ENCODE data around the gene RASAL1.
"Not testable (repeated sequence)": the region's sequence is repeated elsewhere in the genome, so short reads cannot be mapped to it uniquely, and the experiment has no call there.

Gene RASAL1

GRCh38 chr12:113142173-113142885 lies 6.8 kb upstream of the RASAL1 start:
- no peak for DNase-seq
- Histone ChIP-seq H2BK120ac (ENCODE audit: low read depth, low read length) (no peak overlapping the region), H3K4me1 (ENCODE audit: control insufficient read depth, insufficient read depth, low read depth, low read length) (peaks cover 18% of the 10 kb centered on the region), H3K23ac (ENCODE audit: low read length in 2 of 2) (no peak overlapping the region), H3K27ac (ENCODE audit: low read length, poor library complexity, severe bottlenecking) (no peak overlapping the region), H3K36me3 (ENCODE audit: control insufficient read depth in 1 of 2, insufficient read depth in 2 of 2, low read depth in 1 of 2, low read length in 2 of 2) (no peaks in the 10 kb centered on the region), H3K9ac (ENCODE audit: low read length) (no peak overlapping the region), H2BK12ac (ENCODE audit: low read length in 2 of 2) (no peak overlapping the region), H4K8ac (ENCODE audit: low read length) (no peak overlapping the region), H3K4me2 (ENCODE audit: low read length, poor library complexity, severe bottlenecking) (no peak overlapping the region), H2AK5ac (ENCODE audit: low read length, severe bottlenecking) (peak overlapping the region; percentile 1), H3K14ac (ENCODE audit: low read length in 2 of 2) (no peak overlapping the region), H3K27me3 (ENCODE audit: control insufficient read depth in 1 of 2, insufficient read depth in 1 of 2, low read length in 2 of 2) (peaks cover 6% of the 10 kb centered on the region in 2 experiments), H4K91ac (ENCODE audit: low read length) (no peak overlapping the region), H2BK5ac (ENCODE audit: low read depth, low read length, poor library complexity, severe bottlenecking) (no peak overlapping the region), H3K9me3 (ENCODE audit: control insufficient read depth, low read length) (peaks cover 3% of the 10 kb centered on the region), H3K79me1 (replicated peaks; ENCODE audit: low read length, poor library complexity, severe bottlenecking) (no peaks in the 10 kb centered on the region), H2AFZ (ENCODE audit: low read depth, low read length) (no peak overlapping the region), H3K4me3 (ENCODE audit: insufficient read depth in 1 of 2, low read depth in 1 of 2, low read length in 2 of 2) (no peak overlapping the region), H3K18ac (ENCODE audit: low read depth in 1 of 2, low read length in 2 of 2) (no peak overlapping the region), H3K4ac (ENCODE audit: low read depth in 1 of 2, low read length in 2 of 2) (no peak overlapping the region), H2BK15ac (ENCODE audit: low read depth, poor library complexity, severe bottlenecking) (no peak overlapping the region)
- WGBS: 78% methylated on average over 16 of the region's 17 CpGs

- H4K91ac ChIP-seq (ENCODE audit: low read length); H3K79me1 ChIP-seq (replicated peaks; ENCODE audit: low read length, poor library complexity, severe bottlenecking); H3K9ac ChIP-seq (ENCODE audit: low read length); H3K18ac ChIP-seq (ENCODE audit: low read depth in 1 of 2, low read length in 2 of 2); H2BK5ac ChIP-seq (ENCODE audit: low read depth, low read length, poor library complexity, severe bottlenecking); H3K27ac ChIP-seq (ENCODE audit: low read length, poor library complexity, severe bottlenecking); H3K14ac ChIP-seq (ENCODE audit: low read length in 2 of 2); H2BK120ac ChIP-seq (ENCODE audit: low read depth, low read length); H3K23ac ChIP-seq (ENCODE audit: low read length in 2 of 2); H4K8ac ChIP-seq (ENCODE audit: low read length); H2BK12ac ChIP-seq (ENCODE audit: low read length in 2 of 2); DNase-seq; H3K36me3 ChIP-seq (ENCODE audit: control insufficient read depth in 1 of 2, insufficient read depth in 2 of 2, low read depth in 1 of 2, low read length in 2 of 2); H2BK15ac ChIP-seq (ENCODE audit: low read depth, poor library complexity, severe bottlenecking); H2AK5ac ChIP-seq (ENCODE audit: low read length, severe bottlenecking); H3K9me3 ChIP-seq (ENCODE audit: control insufficient read depth, low read length); H3K4me2 ChIP-seq (ENCODE audit: low read length, poor library complexity, severe bottlenecking); H2AFZ ChIP-seq (ENCODE audit: low read depth, low read length); H3K4ac ChIP-seq (ENCODE audit: low read depth in 1 of 2, low read length in 2 of 2); H3K4me3 ChIP-seq (ENCODE audit: insufficient read depth in 1 of 2, low read depth in 1 of 2, low read length in 2 of 2): not testable (repeated sequence)
- Histone ChIP-seq H3K27me3 (ENCODE audit: control insufficient read depth in 1 of 2, insufficient read depth in 1 of 2, low read length in 2 of 2) (peaks cover 10 to 11% of the 10 kb centered on the region in 2 experiments), H3K4me1 (ENCODE audit: control insufficient read depth, insufficient read depth, low read depth, low read length) (peaks cover 18% of the 10 kb centered on the region)
- WGBS: 35% methylated on average over 2 of the region's 3 CpGs
Observed at GRCh38 chr12:113141716-113142115, 6.2 kb upstream of the RASAL1 start.

GRCh38 chr12:113140706-113141105 lies 5.1 kb upstream of the RASAL1 start:
- WGBS: 86% methylated on average over 3 of the region's 7 CpGs
- Histone ChIP-seq H2BK120ac (ENCODE audit: low read depth, low read length) (no peak overlapping the region), H3K23ac (ENCODE audit: low read length in 2 of 2) (no peak overlapping the region), H2AFZ (ENCODE audit: low read depth, low read length) (no peak overlapping the region), H3K4me1 (ENCODE audit: control insufficient read depth, insufficient read depth, low read depth, low read length) (peaks cover 23% of the 10 kb centered on the region), H3K9me3 (ENCODE audit: control insufficient read depth, low read length) (no peaks in the 10 kb centered on the region), H2BK12ac (ENCODE audit: low read length in 2 of 2) (no peak overlapping the region), H4K8ac (ENCODE audit: low read length) (no peak overlapping the region), H3K14ac (ENCODE audit: low read length in 2 of 2) (no peak overlapping the region), H2BK5ac (ENCODE audit: low read depth, low read length, poor library complexity, severe bottlenecking) (no peak overlapping the region), H3K36me3 (ENCODE audit: control insufficient read depth in 1 of 2, insufficient read depth in 2 of 2, low read depth in 1 of 2, low read length in 2 of 2) (no peaks in the 10 kb centered on the region), H3K27ac (ENCODE audit: low read length, poor library complexity, severe bottlenecking) (no peak overlapping the region), H3K4me3 (ENCODE audit: insufficient read depth in 1 of 2, low read depth in 1 of 2, low read length in 2 of 2) (no peak overlapping the region), H3K4me2 (ENCODE audit: low read length, poor library complexity, severe bottlenecking) (no peak overlapping the region), H2AK5ac (ENCODE audit: low read length, severe bottlenecking) (no peak overlapping the region), H3K9ac (ENCODE audit: low read length) (no peak overlapping the region), H3K27me3 (ENCODE audit: control insufficient read depth in 1 of 2, insufficient read depth in 1 of 2, low read length in 2 of 2) (peaks cover 20 to 21% of the 10 kb centered on the region in 2 experiments), H2BK15ac (ENCODE audit: low read depth, poor library complexity, severe bottlenecking) (no peak overlapping the region), H3K79me1 (replicated peaks; ENCODE audit: low read length, poor library complexity, severe bottlenecking) (no peaks in the 10 kb centered on the region), H4K91ac (ENCODE audit: low read length) (no peak overlapping the region), H3K4ac (ENCODE audit: low read depth in 1 of 2, low read length in 2 of 2) (no peak overlapping the region), H3K18ac (ENCODE audit: low read depth in 1 of 2, low read length in 2 of 2) (no peak overlapping the region)
- DNase-seq: no peak

GRCh38 chr12:113138826-113139225 lies 3.3 kb upstream of the RASAL1 start:
- Histone ChIP-seq H3K4me3 (ENCODE audit: insufficient read depth in 1 of 2, low read depth in 1 of 2, low read length in 2 of 2) (no peak overlapping the region), H3K18ac (ENCODE audit: low read depth in 1 of 2, low read length in 2 of 2) (no peak overlapping the region), H2BK120ac (ENCODE audit: low read depth, low read length) (no peak overlapping the region), H2AFZ (ENCODE audit: low read depth, low read length) (no peak overlapping the region), H3K4ac (ENCODE audit: low read depth in 1 of 2, low read length in 2 of 2) (no peak overlapping the region), H3K9me3 (ENCODE audit: control insufficient read depth, low read length) (no peaks in the 10 kb centered on the region), H3K4me1 (ENCODE audit: control insufficient read depth, insufficient read depth, low read depth, low read length) (peaks cover 35% of the 10 kb centered on the region), H3K79me1 (replicated peaks; ENCODE audit: low read length, poor library complexity, severe bottlenecking) (no peaks in the 10 kb centered on the region), H3K27ac (ENCODE audit: low read length, poor library complexity, severe bottlenecking) (peak overlapping the region; percentile 53), H2BK12ac (ENCODE audit: low read length in 2 of 2) (no peak overlapping the region), H4K91ac (ENCODE audit: low read length) (no peak overlapping the region), H2BK5ac (ENCODE audit: low read depth, low read length, poor library complexity, severe bottlenecking) (no peak overlapping the region), H3K27me3 (ENCODE audit: control insufficient read depth in 1 of 2, insufficient read depth in 1 of 2, low read length in 2 of 2) (peaks cover 36 to 38% of the 10 kb centered on the region in 2 experiments), H3K4me2 (ENCODE audit: low read length, poor library complexity, severe bottlenecking) (no peak overlapping the region), H3K36me3 (ENCODE audit: control insufficient read depth in 1 of 2, insufficient read depth in 2 of 2, low read depth in 1 of 2, low read length in 2 of 2) (no peaks in the 10 kb centered on the region), H4K8ac (ENCODE audit: low read length) (no peak overlapping the region), H2BK15ac (ENCODE audit: low read depth, poor library complexity, severe bottlenecking) (no peak overlapping the region), H3K9ac (ENCODE audit: low read length) (no peak overlapping the region), H3K23ac (ENCODE audit: low read length in 2 of 2) (no peak overlapping the region), H2AK5ac (ENCODE audit: low read length, severe bottlenecking) (peak overlapping the region; percentile 82), H3K14ac (ENCODE audit: low read length in 2 of 2) (no peak overlapping the region)
- DNase-seq: no peak
- WGBS: 71% methylated on average over 2 of the region's 3 CpGs

Data from mesenchymal stem cell (in vitro differentiated cells and primary cell).